GM20000 (cell line): ENCODE measurements around the gene TMEM174.
A peak's percentile ranks its signal among the peaks of the same experiment; 100 is the strongest.

Experiments used
- DNase-seq: peaks from one replicate; pipeline ENCODE4 v3.0.0; 2012; ENCODE audit warnings: low spot score
- CTCF ChIP-seq: IDR thresholded peaks from 2 replicates; pipeline ENCODE4 v1.5.1; 2012; ENCODE audit warnings: mild to moderate bottlenecking, control low read depth; ENCODE audit errors: extremely low read depth, missing control alignments

The TMEM174 gene

GRCh38 chr5:73196201-73196600, 23.2 kb downstream of the TMEM174 start:
- DNase-seq, result no peak
- no peak for TF ChIP-seq CTCF

- no peak for DNase-seq
These were observed 24.8 kb downstream of the TMEM174 start for GRCh38 chr5:73197637-73198257.

GRCh38 chr5:73198833-73199592, 26.0 kb downstream of the TMEM174 start:
- no peak for DNase-seq
- TF ChIP-seq CTCF, result no peak

More at GRCh38 chr5:73197637-73198257, 24.8 kb downstream of the TMEM174 start:
- TF ChIP-seq CTCF, result no peak

GRCh38 chr5:73199671-73200070, 26.7 kb downstream of the TMEM174 start:
- TF ChIP-seq CTCF, result no peak
- no peak for DNase-seq

GRCh38 chr5:73201547-73202513, 28.8 kb downstream of the TMEM174 start:
- DNase-seq, result peak; percentile 75
- peak; percentile 67 for TF ChIP-seq CTCF

- DNase-seq, result no peak
- no peak for TF ChIP-seq CTCF
These were observed 31.3 kb downstream of the TMEM174 start for GRCh38 chr5:73204332-73204731.
